HG03520 (cell line): ENCODE data around the gene FBLN2.
"Not testable (repeated sequence)": the region's sequence is repeated elsewhere in the genome, so short reads cannot be mapped to it uniquely, and the experiment has no call there.

Source experiments
- ATAC-seq: cut with Tn5 transposase; IDR thresholded peaks from one replicate; pipeline ENCODE4 v1.9.1; 2021; ENCODE audit warnings: mild to moderate bottlenecking, moderate library complexity; ENCODE audit not compliant: unreplicated experiment

FBLN2 gene

DNA sequence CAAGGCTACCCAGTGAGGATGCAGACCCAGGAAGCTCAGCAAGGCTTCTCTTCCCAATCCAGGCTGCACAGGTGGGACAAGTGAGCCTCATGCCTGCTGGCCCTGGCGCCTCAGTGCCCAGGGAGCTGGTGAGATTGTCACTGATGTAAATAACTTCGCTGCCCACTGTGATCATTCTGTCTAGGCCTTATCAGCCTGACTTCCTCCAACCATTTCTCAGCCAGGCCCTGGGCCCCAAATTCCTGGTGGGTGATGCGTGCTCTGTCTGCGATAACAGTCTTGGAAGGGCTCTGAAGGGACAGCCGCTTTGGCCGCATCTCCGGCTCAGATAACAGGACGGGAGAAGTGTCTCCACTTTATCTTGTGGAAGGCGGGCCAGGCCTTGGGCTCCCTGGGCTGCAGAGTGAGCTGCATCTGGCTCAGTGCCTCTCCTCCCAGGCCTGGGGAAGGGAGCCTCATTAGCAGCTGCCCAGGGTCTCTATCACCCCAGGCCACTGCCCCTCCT is 2.2 kb upstream of the FBLN2 start:
- no peak for ATAC-seq

DNA sequence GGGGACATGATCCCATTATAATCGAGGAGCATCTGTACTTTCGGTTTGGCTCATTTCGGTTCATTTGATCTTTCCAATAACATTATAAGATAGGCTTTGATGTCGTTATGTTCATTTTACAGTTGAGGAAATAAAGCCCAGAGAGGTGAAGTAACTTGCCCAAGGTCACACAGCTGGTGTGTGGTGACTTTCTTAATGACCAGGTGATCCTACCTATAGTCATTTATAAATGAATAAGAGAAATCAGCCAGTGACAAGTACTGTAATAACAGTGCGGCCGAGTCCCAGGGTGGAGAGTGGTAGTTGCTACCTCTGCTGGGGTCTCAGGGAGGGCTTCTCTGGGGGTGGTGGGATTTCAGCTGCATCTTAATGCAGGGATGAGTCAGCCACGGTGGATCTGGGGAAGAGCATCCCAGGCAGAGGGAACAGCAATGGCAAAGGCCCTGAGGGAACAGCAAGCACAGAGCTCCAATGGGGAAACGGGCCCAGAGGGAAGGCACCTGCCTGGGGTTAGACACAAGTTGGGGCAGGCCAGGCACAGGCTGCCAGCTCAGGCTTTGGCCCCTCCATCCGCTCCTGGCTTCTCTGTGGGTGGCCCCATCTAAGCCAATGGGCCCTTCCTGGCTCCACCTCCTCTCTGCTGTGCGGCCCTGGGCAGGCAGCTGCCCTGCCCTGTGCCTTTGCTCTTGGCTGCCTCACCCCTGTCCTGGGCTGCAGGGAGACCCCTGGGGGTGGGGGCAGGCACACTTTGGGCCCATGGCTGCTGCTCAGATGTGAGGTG is 1.1 kb upstream of the FBLN2 start:
- no peak for ATAC-seq

DNA sequence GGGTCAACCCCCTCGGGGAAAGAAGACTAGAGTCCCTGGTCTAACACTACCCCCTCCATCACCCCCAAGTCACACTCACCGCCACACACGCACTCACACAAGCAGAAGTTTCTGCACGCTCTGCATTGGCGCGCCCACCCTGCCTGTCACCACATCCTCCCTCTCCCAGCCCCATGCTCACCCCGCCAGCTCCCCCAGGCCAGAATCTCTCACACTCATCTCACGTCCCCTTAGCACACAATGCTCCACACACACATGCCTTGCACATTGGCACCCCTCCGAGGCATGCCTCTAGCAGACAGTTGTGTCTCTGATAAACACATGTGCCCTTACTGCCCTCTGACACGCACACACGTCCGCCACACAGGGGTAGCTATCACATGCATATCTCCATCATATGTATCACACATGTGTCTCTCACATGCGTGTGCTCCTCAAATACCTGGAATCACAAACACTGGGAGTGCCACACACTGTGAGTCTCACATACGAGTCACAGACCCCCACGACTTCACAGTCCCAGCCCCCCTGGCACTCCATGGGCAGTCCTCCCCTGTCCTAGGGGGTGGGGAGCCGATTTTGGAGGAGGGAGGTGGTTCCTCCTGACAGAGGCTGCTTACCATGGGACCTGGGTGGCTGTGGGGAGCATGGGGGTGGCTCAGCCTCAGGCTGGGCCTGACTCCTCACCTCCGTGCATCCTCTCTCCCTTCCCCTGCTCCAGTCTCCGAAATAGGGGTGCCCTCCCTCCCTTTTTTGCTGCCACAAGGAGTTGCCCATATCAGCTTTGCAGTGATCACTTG is 898 bp downstream of the FBLN2 start:
- no peak for ATAC-seq

DNA sequence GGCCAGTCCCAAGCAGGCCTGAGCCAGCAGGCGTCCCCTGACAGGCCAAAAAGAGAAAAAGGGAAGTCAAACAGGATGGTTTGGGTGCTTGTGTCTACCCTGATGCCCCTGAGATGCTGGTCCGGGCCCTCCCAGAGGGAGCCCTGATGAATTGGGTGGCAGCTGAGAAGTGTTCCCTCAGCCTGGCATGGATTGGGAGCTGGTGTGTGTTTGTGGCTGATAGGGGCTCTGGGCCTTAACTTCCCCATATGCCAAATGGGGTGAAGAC is 1.4 kb downstream of the FBLN2 start:
- ATAC-seq = no peak

DNA sequence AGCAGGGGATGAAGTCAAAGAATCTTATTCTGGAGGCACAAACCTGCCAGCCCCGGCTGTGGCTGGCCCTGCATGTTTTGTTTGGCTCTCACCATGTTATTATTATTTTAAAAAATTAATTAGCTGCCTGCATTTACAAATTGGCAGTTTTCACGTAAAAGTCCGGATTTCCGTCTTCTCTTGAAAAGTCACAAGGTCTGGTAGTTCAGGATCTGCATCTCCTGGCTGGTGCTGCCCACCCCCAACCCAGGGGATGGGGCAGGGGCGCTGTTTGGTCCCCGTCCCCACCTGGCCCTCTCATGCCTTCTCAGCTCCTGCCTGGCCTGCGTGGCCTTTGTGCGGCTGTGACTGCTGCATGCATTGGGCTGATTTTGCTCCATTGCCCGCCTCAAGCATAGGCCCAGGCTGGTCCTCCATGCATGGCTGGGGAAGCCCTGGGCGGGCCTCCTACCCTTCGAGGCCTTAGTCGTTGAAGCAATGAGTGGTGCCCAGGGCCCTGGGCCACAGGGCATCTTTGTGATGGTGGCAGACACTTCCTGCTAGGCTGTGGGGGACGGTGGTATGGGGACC is 2.0 kb downstream of the FBLN2 start:
- no peak for ATAC-seq

DNA sequence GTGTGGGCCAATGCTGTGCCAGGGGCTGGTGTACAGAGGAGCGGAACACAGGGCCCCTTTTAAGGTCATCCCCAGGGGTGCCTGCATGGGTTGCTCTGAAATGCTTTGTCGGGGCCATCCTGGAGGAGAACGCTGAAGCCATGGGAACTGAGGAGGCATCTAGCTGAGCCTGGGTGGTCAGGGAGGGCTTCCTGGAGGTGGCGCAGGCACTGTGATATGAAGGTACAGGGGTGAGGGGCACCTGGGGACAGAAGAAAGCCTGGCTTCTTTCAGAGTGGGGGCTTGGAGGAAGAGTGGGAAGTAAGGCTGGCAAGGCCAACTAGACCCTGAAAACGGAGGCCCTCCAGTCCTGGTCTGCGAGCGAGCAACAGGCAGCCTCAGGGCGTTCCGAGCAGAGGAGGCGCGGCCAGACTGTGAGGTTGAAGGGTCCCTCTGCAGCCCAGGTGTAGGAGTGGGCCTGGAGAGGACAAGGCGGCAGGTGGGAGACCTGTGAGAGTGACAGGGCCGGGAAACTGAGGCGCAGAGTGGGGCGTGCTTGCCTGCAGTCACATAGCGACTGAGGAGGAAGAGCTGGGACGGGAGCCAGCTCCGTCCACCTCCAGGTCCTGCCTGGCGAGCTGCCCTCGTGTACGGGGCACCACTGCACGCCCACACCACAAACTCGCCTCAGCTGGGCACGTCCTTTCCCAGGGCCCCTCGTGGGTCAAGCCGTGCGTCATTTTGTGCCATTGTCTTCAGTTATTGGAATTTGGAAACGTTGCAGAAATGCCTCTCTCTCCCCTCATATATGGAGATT is 4.1 kb downstream of the FBLN2 start:
- ATAC-seq = no peak

DNA sequence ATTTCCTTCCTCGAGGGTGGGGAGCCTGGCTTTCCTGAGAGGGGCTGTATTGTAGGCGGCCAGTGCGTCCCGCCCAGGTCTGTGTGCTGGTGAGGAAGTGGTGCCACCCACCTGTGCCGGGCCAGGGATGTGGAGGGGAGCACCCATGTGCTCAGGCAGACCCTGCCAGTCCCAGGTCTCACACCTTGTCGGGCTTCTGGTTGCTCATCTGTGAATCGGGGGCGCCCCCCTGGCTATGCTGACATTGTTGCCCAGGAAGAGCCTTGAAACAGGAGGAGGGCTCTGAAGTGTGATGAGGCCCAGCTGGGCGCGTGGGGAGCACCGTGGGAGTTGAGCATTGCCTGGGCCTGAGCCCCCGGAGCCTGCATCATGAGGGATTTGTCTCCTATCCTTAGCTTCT is 4.8 kb downstream of the FBLN2 start:
- ATAC-seq = no peak

DNA sequence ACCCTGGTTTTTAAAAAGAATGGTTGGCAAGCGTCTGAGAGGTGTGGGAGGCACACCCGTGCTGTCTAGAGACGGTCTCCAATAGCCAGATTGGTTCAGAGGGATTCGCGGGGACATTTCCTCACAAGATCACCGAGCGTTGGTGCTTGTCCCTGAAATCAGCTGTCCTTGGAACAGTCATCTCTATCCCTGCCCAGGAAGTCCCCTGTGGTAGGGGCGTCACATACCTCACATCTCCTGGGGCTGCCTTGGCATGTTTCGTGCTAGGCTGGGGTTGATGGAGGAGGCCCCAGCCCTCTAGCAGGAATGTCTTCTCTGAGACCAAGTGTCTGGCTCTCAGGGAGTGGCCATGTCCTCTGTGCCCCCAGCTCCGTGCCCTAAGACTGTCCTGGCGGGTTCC is 6.8 kb downstream of the FBLN2 start:
- ATAC-seq = no peak

DNA sequence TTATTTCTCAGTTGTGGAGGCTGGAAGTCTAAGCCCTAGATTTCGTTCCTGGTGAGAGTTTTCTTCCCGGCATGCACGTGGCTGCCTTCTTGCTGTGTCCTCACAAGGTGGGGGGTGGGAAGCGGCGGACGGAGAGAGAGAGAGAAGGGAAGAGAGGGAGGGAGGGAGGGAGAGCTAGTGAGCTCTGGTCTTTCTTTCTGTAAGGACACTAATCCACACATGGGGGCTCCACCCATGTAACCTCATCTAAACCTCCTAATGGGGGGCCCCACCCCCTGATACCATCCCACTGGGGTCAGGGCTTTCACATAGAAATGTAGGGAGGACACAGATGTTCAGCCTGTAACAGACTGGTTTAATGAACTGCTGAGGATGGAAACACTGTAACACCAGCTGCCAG is 7.3 kb downstream of the FBLN2 start:
- no peak for ATAC-seq

DNA sequence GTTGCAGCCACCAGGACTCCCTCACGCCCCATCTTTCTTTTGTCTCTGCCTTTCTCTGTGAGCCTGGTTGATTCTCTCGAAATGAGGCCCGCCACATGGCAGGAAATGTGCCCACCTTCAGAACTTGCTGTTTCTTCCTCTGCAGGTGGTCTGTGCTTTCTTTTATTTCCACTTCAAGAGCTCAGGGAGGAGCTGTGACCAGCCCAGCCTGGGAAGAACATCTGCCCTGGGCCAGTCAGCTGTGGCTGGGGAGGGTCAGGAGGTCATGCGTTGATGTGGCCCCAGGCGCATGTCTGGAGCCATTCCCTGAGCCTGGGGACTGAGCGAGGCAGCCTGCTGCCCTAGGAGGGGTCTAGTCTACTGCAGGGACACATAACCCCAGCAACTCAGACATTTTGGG is 8.0 kb downstream of the FBLN2 start:
- no peak for ATAC-seq

DNA sequence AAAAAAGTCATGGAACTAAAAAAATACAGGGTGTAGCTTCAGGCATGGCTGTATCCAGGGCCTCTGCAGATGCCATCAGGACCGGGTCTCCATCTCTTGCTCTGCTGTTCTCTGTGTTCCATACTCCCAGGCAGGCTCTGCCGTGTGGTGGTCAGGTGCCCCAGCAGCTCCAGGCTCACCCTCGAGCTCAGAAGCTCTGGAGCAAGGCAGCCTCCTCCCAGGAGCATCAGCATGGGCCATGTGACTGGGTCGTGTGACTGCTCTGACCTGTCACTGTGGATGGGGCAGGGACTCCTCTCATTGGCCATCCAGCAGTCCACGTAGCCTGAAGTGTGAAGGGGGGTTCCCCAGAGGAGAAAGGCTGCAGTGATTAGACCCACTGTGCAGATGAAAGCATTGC is 8.5 kb downstream of the FBLN2 start:
- ATAC-seq = no peak

DNA sequence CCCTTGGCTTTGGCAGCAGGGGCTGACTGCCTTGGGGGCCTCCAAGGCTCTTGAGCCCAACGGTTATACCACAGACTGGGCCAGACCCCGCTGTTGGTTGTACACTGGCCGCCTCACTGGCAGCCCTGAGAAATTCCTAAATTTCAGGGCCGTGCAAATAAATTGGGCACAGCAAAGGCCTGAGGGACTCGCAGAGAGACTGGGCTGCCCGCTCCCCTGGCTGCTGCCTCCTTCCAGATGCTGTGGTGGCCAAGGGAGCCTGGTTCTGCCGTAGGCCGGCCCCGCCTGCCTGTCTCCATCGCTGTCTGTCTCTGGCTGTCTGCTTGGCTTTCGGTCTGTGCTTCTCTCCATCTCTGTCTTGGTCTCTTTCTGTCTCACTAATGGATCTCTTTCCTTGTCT is 9.0 kb downstream of the FBLN2 start:
- no peak for ATAC-seq

DNA sequence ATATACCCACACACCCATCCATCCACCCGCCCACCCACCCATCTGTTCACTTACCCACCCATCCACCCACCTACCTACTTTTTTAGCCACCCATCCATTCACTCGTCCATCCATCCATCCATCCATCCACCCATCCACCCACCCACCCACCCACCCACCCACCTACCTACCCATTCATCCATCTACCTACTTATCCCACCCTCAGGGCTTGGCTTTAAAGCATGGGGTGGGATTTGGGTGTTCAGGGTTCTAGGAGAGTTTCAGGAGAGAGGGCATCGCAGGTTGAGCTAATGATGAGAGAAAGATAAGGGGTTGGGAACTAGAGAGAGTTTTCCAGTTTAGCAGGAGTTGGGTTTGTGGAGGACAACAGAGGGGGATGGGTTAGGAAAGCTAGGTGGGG is 9.7 kb downstream of the FBLN2 start:
- ATAC-seq = no peak

DNA sequence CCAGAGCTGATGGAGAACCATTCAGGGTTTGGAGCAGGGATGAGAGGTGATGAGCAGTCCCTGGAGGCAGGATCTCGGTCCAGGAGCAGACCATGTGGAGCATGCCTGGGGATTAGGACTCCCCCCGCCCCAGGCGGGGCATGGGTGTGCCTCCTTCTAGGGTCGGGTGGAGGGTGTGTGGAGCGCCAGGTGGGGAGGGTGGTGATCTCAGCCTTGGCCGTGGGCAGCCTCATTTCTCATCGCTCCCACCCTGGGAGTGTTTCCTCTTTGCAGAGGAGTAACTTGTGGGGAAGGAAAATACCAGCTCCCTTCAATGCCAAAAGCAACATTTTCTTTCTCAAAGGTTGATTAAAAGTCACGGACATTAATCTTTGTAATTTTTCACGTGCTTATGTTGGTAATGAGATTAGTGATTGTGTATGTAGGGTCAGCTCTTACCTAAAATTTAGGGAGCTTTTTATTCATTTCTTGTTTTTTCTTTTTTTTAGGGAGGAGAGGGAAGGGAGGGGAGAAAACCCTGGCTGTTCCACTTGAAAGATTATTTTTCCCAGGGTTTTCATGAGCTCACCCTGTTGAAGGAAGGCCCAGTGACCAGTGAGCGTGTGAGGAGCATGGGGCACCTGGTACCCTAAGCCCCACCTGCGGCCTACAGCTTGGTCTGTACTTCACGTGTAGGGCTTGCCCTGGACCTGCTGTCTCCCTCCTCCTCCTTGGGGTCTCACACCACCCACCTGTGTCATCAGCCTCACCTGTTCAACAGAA is 11.0 kb downstream of the FBLN2 start:
- ATAC-seq = no peak

DNA sequence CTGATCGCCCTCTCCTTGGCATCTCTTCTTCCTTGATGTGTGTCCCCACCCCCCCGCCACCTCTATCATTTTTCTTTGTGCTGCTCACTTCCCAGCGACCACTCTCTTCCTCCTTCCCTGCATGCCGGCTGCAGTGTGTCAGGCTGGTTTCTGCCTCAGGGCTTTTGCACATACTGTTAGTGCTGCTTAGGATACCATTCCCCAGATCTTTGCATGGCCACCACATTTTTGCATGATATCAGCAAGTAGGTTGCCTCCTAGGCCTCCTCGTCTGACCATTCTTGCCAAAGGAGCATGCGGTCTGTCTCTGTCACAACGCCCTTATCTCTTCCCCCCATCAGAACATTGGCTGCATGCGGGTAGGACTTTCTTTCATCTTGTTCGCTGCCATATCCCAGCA is 12.5 kb downstream of the FBLN2 start:
- ATAC-seq = no peak

DNA sequence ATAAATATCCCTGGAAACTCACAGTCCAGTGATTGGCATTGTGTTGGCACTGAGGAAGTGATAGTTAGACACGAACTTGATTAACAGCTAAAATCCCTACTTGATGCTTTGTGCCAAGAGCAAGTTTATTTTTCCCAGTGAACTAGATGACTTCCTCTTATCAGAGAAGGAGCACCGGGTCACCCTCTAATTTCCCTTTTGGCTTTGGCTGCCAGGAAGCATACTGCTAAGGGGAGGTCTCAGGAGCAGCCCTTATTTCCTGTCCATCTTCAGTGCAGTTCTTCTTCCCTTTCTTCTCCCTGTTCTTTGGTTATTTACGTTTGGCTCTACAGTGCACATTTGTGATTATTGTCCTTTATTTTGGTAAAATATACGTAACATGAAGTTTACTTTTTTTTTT is 13.0 kb downstream of the FBLN2 start:
- ATAC-seq = no peak

DNA sequence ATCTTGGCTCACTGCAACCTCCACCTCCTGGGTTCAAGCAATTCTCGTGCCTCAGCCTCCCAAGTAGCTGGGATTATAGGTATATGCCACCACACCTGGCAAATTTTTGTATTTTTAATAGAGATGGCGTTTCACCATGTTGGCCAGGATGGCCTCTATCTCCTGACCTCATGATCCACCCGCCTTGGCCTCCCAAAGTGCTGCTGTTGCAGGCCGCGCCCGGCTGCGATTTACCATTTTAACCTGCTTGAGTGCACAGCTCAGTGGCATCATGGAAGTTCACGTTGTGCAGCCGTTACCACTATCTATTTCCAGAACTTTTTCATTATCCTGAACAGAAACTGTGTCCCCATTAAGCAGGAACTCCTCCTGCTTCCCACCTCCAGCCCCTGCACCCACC is 13.5 kb downstream of the FBLN2 start:
- not testable (repeated sequence) for ATAC-seq

DNA sequence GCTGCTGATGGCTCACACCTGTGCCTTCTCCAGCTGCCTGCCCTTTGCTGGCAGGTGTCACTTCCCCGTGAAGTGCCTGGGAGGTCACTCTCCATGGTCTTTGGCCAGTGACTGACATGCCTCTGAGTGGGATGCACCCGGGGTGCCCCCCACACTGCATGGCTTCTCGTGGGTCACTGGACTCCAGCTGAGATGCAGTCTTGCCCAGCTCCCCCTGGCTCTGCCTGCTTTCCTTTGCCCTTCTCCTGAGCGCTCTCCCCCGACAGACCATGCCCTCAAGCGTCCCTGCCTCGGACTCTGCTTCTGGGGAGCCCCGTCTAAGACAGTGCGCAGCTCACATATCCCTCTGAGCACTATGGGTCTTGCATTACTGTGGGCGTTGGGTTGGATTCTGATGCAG is 14.4 kb downstream of the FBLN2 start:
- no peak for ATAC-seq

DNA sequence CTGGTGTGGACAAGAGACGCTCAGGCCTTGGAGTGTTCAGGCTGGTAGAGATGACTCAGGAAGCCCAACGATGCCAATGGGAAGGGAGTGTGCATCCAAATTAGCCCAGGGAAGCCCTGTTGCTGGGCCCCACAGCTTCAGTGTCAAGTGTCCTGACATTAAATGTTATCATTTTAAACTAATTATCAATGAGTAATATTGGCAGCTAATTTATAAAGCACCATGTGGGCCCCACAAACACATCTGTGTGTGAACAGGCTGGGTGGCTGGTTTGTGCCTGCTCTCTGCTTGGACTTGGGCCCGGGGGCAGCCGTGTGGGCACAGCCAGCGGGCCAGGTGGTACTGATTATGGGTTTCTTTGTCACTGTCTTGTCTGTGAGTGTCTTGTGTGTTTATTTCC is 15.0 kb downstream of the FBLN2 start:
- no peak for ATAC-seq

DNA sequence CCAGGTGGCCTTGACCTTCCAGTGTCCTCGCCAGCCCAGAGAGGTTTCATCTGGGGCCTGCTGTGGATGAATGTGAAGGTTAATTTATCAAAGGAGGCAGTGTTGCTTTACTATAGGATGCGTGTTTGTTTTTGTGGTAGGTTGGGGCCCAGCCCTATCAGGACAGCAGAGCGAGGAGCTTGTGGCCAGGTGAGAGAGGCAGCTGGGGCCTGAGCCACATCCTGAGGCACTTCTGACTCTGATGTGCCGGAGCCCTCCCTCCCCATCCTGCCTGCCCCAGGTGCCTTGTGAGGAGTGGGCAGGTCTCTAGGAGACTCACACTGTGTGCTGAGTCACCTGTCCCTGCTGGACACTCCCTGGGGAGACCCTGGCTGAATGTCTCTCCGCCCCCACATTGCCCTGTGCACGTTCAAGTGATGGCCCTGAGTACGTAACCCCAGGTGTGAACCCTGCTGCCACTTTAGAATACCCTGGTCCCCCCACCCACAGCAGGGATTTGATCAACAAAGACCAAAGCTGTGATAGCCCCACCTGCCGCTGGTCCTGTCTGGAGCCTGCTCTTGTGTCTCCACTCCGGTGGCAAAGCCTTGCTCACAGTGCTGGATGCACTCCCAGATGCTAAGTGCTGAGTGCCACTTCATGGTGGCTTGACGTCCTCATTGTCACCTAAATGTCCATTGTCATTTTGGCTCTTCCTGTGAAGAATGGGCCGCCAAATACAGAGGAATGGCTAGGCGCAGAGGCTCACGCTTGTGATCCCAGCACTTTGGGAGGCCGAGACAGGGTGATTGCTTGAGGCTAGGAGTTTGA is 16.0 kb downstream of the FBLN2 start:
- ATAC-seq = no peak
